Measurements from ENCODE around the gene PDZD4.

The PDZD4 gene

GRCh38 chrX:153861733-153862310 is 31.5 kb upstream of the PDZD4 start:
- Histone ChIP-seq H3K4me3 (ENCODE audit: severe bottlenecking) (no peak overlapping the region), H3K9me3 (ENCODE audit: severe bottlenecking) (no peaks in the 10 kb centered on the region), H3K36me3 (ENCODE audit: low read depth) (no peaks in the 10 kb centered on the region), H3K4me1 (ENCODE audit: insufficient read depth, poor library complexity, severe bottlenecking) (no peaks in the 10 kb centered on the region), H3K27ac (ENCODE audit: poor library complexity, severe bottlenecking) (no peak overlapping the region), H3K27me3 (ENCODE audit: insufficient read depth, poor library complexity, severe bottlenecking) (no peaks in the 10 kb centered on the region)
- no peak for TF ChIP-seq CTCF (IDR thresholded peaks at IDR 0.05; ENCODE audit: poor library complexity, severe bottlenecking)
- ATAC-seq (ENCODE audit: low read depth) (no peak), DNase-seq (ENCODE audit: low spot score) (no peak)

GRCh38 chrX:153861151-153861550 is 30.8 kb upstream of the PDZD4 start:
- Histone ChIP-seq H3K36me3 (ENCODE audit: low read depth) (no peaks in the 10 kb centered on the region), H3K27me3 (ENCODE audit: insufficient read depth, poor library complexity, severe bottlenecking) (no peaks in the 10 kb centered on the region), H3K27ac (ENCODE audit: poor library complexity, severe bottlenecking) (no peak overlapping the region), H3K4me1 (ENCODE audit: insufficient read depth, poor library complexity, severe bottlenecking) (no peaks in the 10 kb centered on the region), H3K9me3 (ENCODE audit: severe bottlenecking) (no peaks in the 10 kb centered on the region), H3K4me3 (ENCODE audit: severe bottlenecking) (no peak overlapping the region)
- ATAC-seq (ENCODE audit: low read depth) (peak; percentile 35; the same call in 1 of the 3 replicates), DNase-seq (ENCODE audit: low spot score) (no peak)
- no peak for TF ChIP-seq CTCF (IDR thresholded peaks at IDR 0.05; ENCODE audit: poor library complexity, severe bottlenecking)

GRCh38 chrX:153857348-153857903 is 27.1 kb upstream of the PDZD4 start:
- no peaks in the 10 kb centered on the region for H3K36me3 ChIP-seq (ENCODE audit: low read depth)
- no peak overlapping the region for H3K4me3 ChIP-seq (ENCODE audit: severe bottlenecking)
- no peak for TF ChIP-seq CTCF (IDR thresholded peaks at IDR 0.05; ENCODE audit: poor library complexity, severe bottlenecking)
- DNase-seq (ENCODE audit: low spot score) (no peak), ATAC-seq (ENCODE audit: low read depth) (no peak; the same call in 2 of the 3 replicates)
- no peaks in the 10 kb centered on the region for H3K4me1 ChIP-seq (ENCODE audit: insufficient read depth, poor library complexity, severe bottlenecking)
- no peaks in the 10 kb centered on the region for H3K27me3 ChIP-seq (ENCODE audit: insufficient read depth, poor library complexity, severe bottlenecking)
- H3K9me3 ChIP-seq (ENCODE audit: severe bottlenecking) = no peaks in the 10 kb centered on the region
- H3K27ac ChIP-seq (ENCODE audit: poor library complexity, severe bottlenecking) = no peak overlapping the region

GRCh38 chrX:153854702-153855101 is 24.4 kb upstream of the PDZD4 start:
- H3K27ac ChIP-seq (ENCODE audit: poor library complexity, severe bottlenecking) = no peak overlapping the region
- ATAC-seq (ENCODE audit: low read depth) = no peak
- no peak overlapping the region for H3K4me3 ChIP-seq (ENCODE audit: severe bottlenecking)
- no peaks in the 10 kb centered on the region for H3K27me3 ChIP-seq (ENCODE audit: insufficient read depth, poor library complexity, severe bottlenecking)
- no peaks in the 10 kb centered on the region for H3K36me3 ChIP-seq (ENCODE audit: low read depth)
- TF ChIP-seq CTCF (IDR thresholded peaks at IDR 0.05; ENCODE audit: poor library complexity, severe bottlenecking) = no peak
- no peak for DNase-seq (ENCODE audit: low spot score)
- H3K9me3 ChIP-seq (ENCODE audit: severe bottlenecking) = no peaks in the 10 kb centered on the region
- H3K4me1 ChIP-seq (ENCODE audit: insufficient read depth, poor library complexity, severe bottlenecking) = no peaks in the 10 kb centered on the region

- TF ChIP-seq CTCF (IDR thresholded peaks at IDR 0.05; ENCODE audit: poor library complexity, severe bottlenecking) = no peak
- no peak for ATAC-seq (ENCODE audit: low read depth)
- DNase-seq (ENCODE audit: low spot score) = no peak
- no peaks in the 10 kb centered on the region for H3K36me3 ChIP-seq (ENCODE audit: low read depth)
- H3K4me1 ChIP-seq (ENCODE audit: insufficient read depth, poor library complexity, severe bottlenecking) = no peaks in the 10 kb centered on the region
- H3K27me3 ChIP-seq (ENCODE audit: insufficient read depth, poor library complexity, severe bottlenecking) = no peaks in the 10 kb centered on the region
- no peak overlapping the region for H3K4me3 ChIP-seq (ENCODE audit: severe bottlenecking)
- H3K27ac ChIP-seq (ENCODE audit: poor library complexity, severe bottlenecking) = no peak overlapping the region
- no peaks in the 10 kb centered on the region for H3K9me3 ChIP-seq (ENCODE audit: severe bottlenecking)
These were observed 23.5 kb upstream of the PDZD4 start for GRCh38 chrX:153853902-153854267.

All from RWPE2 (cell line).